Neutrophil (primary cell): Measurements from ENCODE around the gene UVRAG.
"Not testable (repeated sequence)": the region's sequence is repeated elsewhere in the genome, so short reads cannot be mapped to it uniquely, and the experiment has no call there.

Experiments
- H3K27ac ChIP-seq: fragments of 200-600 bp; sonication (generic); 2 replicates; pipeline ENCODE4 v1.5.1; 2016; ENCODE audit warnings: mild to moderate bottlenecking, moderate library complexity
- H3K27me3 ChIP-seq: fragments of 200-600 bp; sonication (generic); 2 replicates; pipeline ENCODE4 v1.6.0; 2016; ENCODE audit warnings: mild to moderate bottlenecking
- H3K36me3 ChIP-seq: fragments of 200-600 bp; sonication (generic); 2 replicates; pipeline ENCODE4 v1.5.1; 2017
- H3K4me1 ChIP-seq, 2 experiments: fragments of 200-600 bp in 1 of 2; sonication (generic) in 1 of 2; 1 replicate in 1 of 2; 2 replicates in 1 of 2; pipeline versions ENCODE4 v1.5.1 to v1.6.1; 2013 to 2016; ENCODE audit warnings: low read depth in 1 of 2, low read length in 1 of 2, mild to moderate bottlenecking in 1 of 2, moderate library complexity in 1 of 2; ENCODE audit not compliant: control insufficient read depth in 1 of 2, insufficient read depth in 1 of 2
- H3K4me3 ChIP-seq, 2 experiments: fragments of 200-600 bp in 1 of 2; sonication (generic) in 1 of 2; 1 replicate in 1 of 2; 2 replicates in 1 of 2; pipeline ENCODE4 v1.5.1; 2013 to 2016; ENCODE audit warnings: low read depth in 1 of 2, low read length in 1 of 2, mild to moderate bottlenecking in 1 of 2, moderate library complexity in 1 of 2
- H3K9me3 ChIP-seq: fragments of 200-600 bp; sonication (generic); 2 replicates; pipeline ENCODE4 v1.5.1; 2016
- CTCF ChIP-seq: fragments of 200-600 bp; sonication (generic); IDR thresholded peaks from 2 replicates; pipeline ENCODE4 v1.5.1; 2016; ENCODE audit warnings: antibody characterized with exemption

The UVRAG gene

GRCh38 chr11:75929706-75930105 is 114.7 kb downstream of the UVRAG start:
- Histone ChIP-seq H3K27ac (no peak overlapping the region), H3K36me3 (no peaks in the 10 kb centered on the region), H3K4me1 (peaks cover 0 to 6% of the 10 kb centered on the region in 2 experiments), H3K9me3 (no peaks in the 10 kb centered on the region), H3K4me3 (no peak overlapping the region), H3K27me3 (no peaks in the 10 kb centered on the region)
- TF ChIP-seq CTCF: no peak

GRCh38 chr11:75930534-75930933 is 115.5 kb downstream of the UVRAG start:
- Histone ChIP-seq H3K4me3 (no peak overlapping the region), H3K27me3 (no peaks in the 10 kb centered on the region), H3K4me1 (peaks cover 0 to 6% of the 10 kb centered on the region in 2 experiments), H3K36me3 (no peaks in the 10 kb centered on the region), H3K27ac (no peak overlapping the region), H3K9me3 (no peaks in the 10 kb centered on the region)
- no peak for TF ChIP-seq CTCF

- Histone ChIP-seq H3K27ac (no peak overlapping the region), H3K9me3 (no peaks in the 10 kb centered on the region), H3K4me1 (peaks cover 0 to 6% of the 10 kb centered on the region in 2 experiments), H3K27me3 (no peaks in the 10 kb centered on the region), H3K36me3 (no peaks in the 10 kb centered on the region), H3K4me3 (no peak overlapping the region)
- TF ChIP-seq CTCF: no peak
Observed at GRCh38 chr11:75931124-75931523, 116.1 kb downstream of the UVRAG start.

- H3K4me1 ChIP-seq, H3K27ac ChIP-seq, H3K4me3 ChIP-seq, H3K9me3 ChIP-seq, H3K27me3 ChIP-seq, H3K36me3 ChIP-seq: not testable (repeated sequence)
Observed at GRCh38 chr11:75933736-75934135, 118.7 kb downstream of the UVRAG start.

GRCh38 chr11:75934851-75935250 is 119.8 kb downstream of the UVRAG start:
- H3K9me3 ChIP-seq: no peaks in the 10 kb centered on the region
- H3K4me1 ChIP-seq: peaks cover 8 to 21% of the 10 kb centered on the region in 2 experiments
- H3K27me3 ChIP-seq: no peaks in the 10 kb centered on the region
- H3K27ac ChIP-seq: no peak overlapping the region
- no peak for TF ChIP-seq CTCF
- H3K36me3 ChIP-seq: no peaks in the 10 kb centered on the region
- no peak overlapping the region for H3K4me3 ChIP-seq

- TF ChIP-seq CTCF: no peak
Observed at GRCh38 chr11:75938543-75938942, 123.5 kb downstream of the UVRAG start.

More at GRCh38 chr11:75938543-75938942, 123.5 kb downstream of the UVRAG start:
- Histone ChIP-seq H3K4me3 (no peak overlapping the region), H3K36me3 (no peaks in the 10 kb centered on the region), H3K27ac (peak overlapping the region; percentile 79), H3K9me3 (no peaks in the 10 kb centered on the region), H3K27me3 (no peaks in the 10 kb centered on the region), H3K4me1 (peaks cover 38 to 51% of the 10 kb centered on the region in 2 experiments)
